GM12878 (cell line): Measurements from ENCODE around the gene TCIRG1. TPM values are rescaled to one million over a fixed set of nuclear protein-coding genes. Genes with fewer than 3 reads are reported as not detected.
A peak's percentile ranks its signal among the peaks of the same experiment; 100 is the strongest.

ENCODE experiments used
- ATF3 ChIP-seq: IDR thresholded peaks from 2 replicates; pipeline ENCODE4 v1.6.1; 2011; ENCODE audit warnings: low read depth, mild to moderate bottlenecking, low read length, moderate library complexity, borderline replicate concordance; ENCODE audit errors: extremely low read depth
- BCL11A ChIP-seq: IDR thresholded peaks from 2 replicates; pipeline ENCODE4 v1.6.1; 2011; ENCODE audit warnings: low read depth, low read length
- BHLHE40 ChIP-seq, 2 experiments: fragments of 450-650 bp in 1 of 2; IDR thresholded peaks; 2 replicates each; pipeline ENCODE4 v1.6.1; 2011 to 2017; ENCODE audit warnings: low read depth in 2 of 2, borderline replicate concordance in 1 of 2, improper control_type of control experiment in 1 of 2, low read length in 1 of 2, mild to moderate bottlenecking in 1 of 2
- ETV6 ChIP-seq, 2 experiments: fragments of 450-650 bp in 1 of 2; IDR thresholded peaks in 1 of 2; conservative IDR thresholded peaks in 1 of 2; 2 replicates each; pipeline ENCODE4 v1.6.1; 2014; ENCODE audit warnings: antibody characterized with exemption in 1 of 2, borderline replicate concordance in 1 of 2, low read depth in 1 of 2, mild to moderate bottlenecking in 1 of 2, moderate library complexity in 1 of 2
- HDAC2 ChIP-seq: fragments of 200-600 bp; sonication (generic); IDR thresholded peaks from 2 replicates; pipeline ENCODE4 v1.6.1; 2017
- IKZF2 ChIP-seq, 2 experiments: fragments of 450-650 bp; IDR thresholded peaks; 2 replicates each; pipeline ENCODE4 v1.6.1; 2017; ENCODE audit warnings: mild to moderate bottlenecking in 2 of 2, moderate library complexity in 2 of 2
- MLLT1 ChIP-seq: fragments of 450-650 bp; IDR thresholded peaks from 2 replicates; pipeline ENCODE4 v1.6.1; 2016; ENCODE audit warnings: mild to moderate bottlenecking
- MYB ChIP-seq: fragments of 150-350 bp; IDR thresholded peaks from 2 replicates; pipeline ENCODE4 v1.6.1; 2014; ENCODE audit warnings: mild to moderate bottlenecking, low read depth, low read length, borderline replicate concordance
- PBX3 ChIP-seq: IDR thresholded peaks from 2 replicates; pipeline ENCODE4 v1.6.1; 2011; ENCODE audit warnings: mild to moderate bottlenecking, low read depth, low read length, moderate library complexity; ENCODE audit not compliant: insufficient replicate concordance
- RBBP5 ChIP-seq: fragments of 200-600 bp; sonication (generic); conservative IDR thresholded peaks from 2 replicates; pipeline ENCODE4 v1.6.1; 2016
- RCOR1 ChIP-seq: conservative IDR thresholded peaks from 2 replicates; pipeline ENCODE4 v1.6.1; 2012; ENCODE audit warnings: low read depth, low read length, improper control_type of control experiment
- STAT1 ChIP-seq: fragments of 450-650 bp; conservative IDR thresholded peaks from 2 replicates; pipeline ENCODE4 v1.6.1; 2014; ENCODE audit warnings: antibody characterized with exemption, mild to moderate bottlenecking
- SUZ12 ChIP-seq: fragments of 200-600 bp; sonication (generic); IDR thresholded peaks from one replicate; pipeline ENCODE4 v1.6.1; 2018; ENCODE audit warnings: antibody characterized with exemption, mild to moderate bottlenecking; ENCODE audit not compliant: unreplicated experiment
- TAF1 ChIP-seq: IDR thresholded peaks from 2 replicates; pipeline ENCODE4 v1.6.1; 2011; ENCODE audit warnings: mild to moderate bottlenecking, low read depth, low read length, borderline replicate concordance
- WRNIP1 ChIP-seq: IDR thresholded peaks from 2 replicates; pipeline ENCODE4 v1.6.1; 2011; ENCODE audit warnings: low read depth, low read length, improper control_type of control experiment, borderline replicate concordance
- ZBTB4 ChIP-seq: fragments of 450-650 bp; formaldehyde crosslinking; IDR thresholded peaks from 2 replicates; pipeline ENCODE4 v1.4.0; 2022; ENCODE audit warnings: mild to moderate bottlenecking, moderate library complexity
- ZNF217 ChIP-seq: fragments of 450-650 bp; IDR thresholded peaks from 2 replicates; pipeline ENCODE4 v1.6.1; 2017; ENCODE audit warnings: antibody characterized with exemption, mild to moderate bottlenecking
- ZNF687 ChIP-seq: fragments of 450-650 bp; IDR thresholded peaks from 2 replicates; pipeline ENCODE4 v1.6.1; 2017; ENCODE audit warnings: mild to moderate bottlenecking, moderate library complexity
- polyA plus RNA-seq, 11 experiments: library from polyadenylated mRNA; depleted of rRNA in 4 of 11; unstranded in 6 of 11; stranded (reverse) in 5 of 11; fragments of >200 nt; fragmentation: Nextera tagmentation in 4 of 11; fragmentation: Illumina TruSeq in 1 of 11; extraction: Ambion mirVana in 4 of 11; extraction: Trizol in 1 of 11; gene quantifications; 1 replicate in 1 of 11; 2 replicates in 10 of 11; pipeline versions ENCODE4 v1.2.1 to v1.2.3, GENCODE V29; 2011 to 2016; ENCODE audit warnings: inconsistent platforms in 2 of 11, missing spikeins in 2 of 11, low read depth in 1 of 11
- total RNA-seq, 4 experiments: library from RNA; depleted of rRNA in 3 of 4; stranded (reverse); fragments of >200 nt in 3 of 4; fragmentation: Illumina TruSeq in 1 of 4; extraction: Trizol in 1 of 4; gene quantifications; 2 replicates each; pipeline versions ENCODE4 v1.2.1 to v1.2.3, GENCODE V29; 2013 to 2021

TCIRG1 gene
- total and polyA plus RNA-seq, 10 of the 15 experiments (the other 5 are each of a cell fraction or from before 2014, with no cell fraction given), result 0.76 to 218 (median 87.4) TPM

GRCh38 chr11:68099474-68100405, 60.9 kb downstream of the TCIRG1 start (continued):
- TF ChIP-seq ZBTB4 (CRISPR knock-in tag), result no peak
- no peak for TF ChIP-seq MLLT1
- no peak for TF ChIP-seq ETV6 (conservative IDR thresholded peaks at IDR 0.05 in 1 of 2, IDR thresholded peaks at IDR 0.05 in 1 of 2; ENCODE audit: borderline replicate concordance in 1 of 2, low read depth in 1 of 2)
- TF ChIP-seq RBBP5, result no peak
- TF ChIP-seq MYB, result no peak
- TF ChIP-seq ZNF217, result no peak
- TF ChIP-seq WRNIP1, result no peak
- TF ChIP-seq BCL11A, result no peak
- no peak for TF ChIP-seq PBX3
- TF ChIP-seq ATF3, result no peak
- no peak for TF ChIP-seq STAT1
- TF ChIP-seq TAF1, result no peak
- TF ChIP-seq IKZF2 (IDR thresholded peaks at IDR 0.05), result peak; percentile 17 to 28; a peak in 2 of 4 replicates
- TF ChIP-seq HDAC2, result no peak
- TF ChIP-seq BHLHE40 (IDR thresholded peaks at IDR 0.05; ENCODE audit: borderline replicate concordance in 1 of 2, low read depth in 2 of 2, low read length in 1 of 2), result no peak
- 0 out of 2 replicates have a peak, but pooled peaks have one; percentile 46 for TF ChIP-seq ZNF687
- no peak for TF ChIP-seq SUZ12
- TF ChIP-seq RCOR1, result no peak
